Measurements from ENCODE around the gene TRAPPC8.

Gene TRAPPC8

DNA sequence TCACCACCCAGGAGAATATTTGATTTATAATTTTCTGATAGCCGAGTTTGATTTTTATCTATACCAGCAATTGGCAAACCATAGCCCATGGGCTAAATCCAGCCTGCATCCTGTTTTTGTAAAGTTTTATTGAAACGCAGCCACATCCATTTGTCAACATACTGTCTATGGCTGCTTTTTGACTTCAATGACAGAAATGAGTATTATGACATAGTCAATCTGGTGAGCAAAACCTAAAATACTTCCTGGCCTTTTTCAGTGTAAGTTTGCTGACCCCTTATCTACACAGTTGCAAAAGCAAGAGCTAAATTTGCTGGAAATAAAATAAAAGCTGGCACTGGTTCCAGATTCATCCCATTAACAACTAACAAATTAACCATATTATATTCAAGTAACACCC lies 102.4 kb downstream of the TRAPPC8 start:
- no peak for TF ChIP-seq CSDC2 (CRISPR knock-in tag; IDR thresholded peaks at IDR 0.05)
- no peak for TF ChIP-seq ZNF70 (CRISPR knock-in tag; IDR thresholded peaks at IDR 0.05)
- no peak for TF ChIP-seq RARB (CRISPR knock-in tag; IDR thresholded peaks at IDR 0.05)
- no peak for TF ChIP-seq BACH2 (CRISPR knock-in tag; IDR thresholded peaks at IDR 0.05; ENCODE audit: borderline replicate concordance)
- TF ChIP-seq CREB5 (CRISPR knock-in tag; IDR thresholded peaks at IDR 0.05; ENCODE audit: low read depth), result no peak
- no peak for TF ChIP-seq SNAI2 (CRISPR knock-in tag; IDR thresholded peaks at IDR 0.05)
- TF ChIP-seq GLIS3 (CRISPR knock-in tag; IDR thresholded peaks at IDR 0.05), result no peak
- TF ChIP-seq ESRRG (CRISPR knock-in tag; IDR thresholded peaks at IDR 0.05), result no peak
- TF ChIP-seq, protein P1, sequence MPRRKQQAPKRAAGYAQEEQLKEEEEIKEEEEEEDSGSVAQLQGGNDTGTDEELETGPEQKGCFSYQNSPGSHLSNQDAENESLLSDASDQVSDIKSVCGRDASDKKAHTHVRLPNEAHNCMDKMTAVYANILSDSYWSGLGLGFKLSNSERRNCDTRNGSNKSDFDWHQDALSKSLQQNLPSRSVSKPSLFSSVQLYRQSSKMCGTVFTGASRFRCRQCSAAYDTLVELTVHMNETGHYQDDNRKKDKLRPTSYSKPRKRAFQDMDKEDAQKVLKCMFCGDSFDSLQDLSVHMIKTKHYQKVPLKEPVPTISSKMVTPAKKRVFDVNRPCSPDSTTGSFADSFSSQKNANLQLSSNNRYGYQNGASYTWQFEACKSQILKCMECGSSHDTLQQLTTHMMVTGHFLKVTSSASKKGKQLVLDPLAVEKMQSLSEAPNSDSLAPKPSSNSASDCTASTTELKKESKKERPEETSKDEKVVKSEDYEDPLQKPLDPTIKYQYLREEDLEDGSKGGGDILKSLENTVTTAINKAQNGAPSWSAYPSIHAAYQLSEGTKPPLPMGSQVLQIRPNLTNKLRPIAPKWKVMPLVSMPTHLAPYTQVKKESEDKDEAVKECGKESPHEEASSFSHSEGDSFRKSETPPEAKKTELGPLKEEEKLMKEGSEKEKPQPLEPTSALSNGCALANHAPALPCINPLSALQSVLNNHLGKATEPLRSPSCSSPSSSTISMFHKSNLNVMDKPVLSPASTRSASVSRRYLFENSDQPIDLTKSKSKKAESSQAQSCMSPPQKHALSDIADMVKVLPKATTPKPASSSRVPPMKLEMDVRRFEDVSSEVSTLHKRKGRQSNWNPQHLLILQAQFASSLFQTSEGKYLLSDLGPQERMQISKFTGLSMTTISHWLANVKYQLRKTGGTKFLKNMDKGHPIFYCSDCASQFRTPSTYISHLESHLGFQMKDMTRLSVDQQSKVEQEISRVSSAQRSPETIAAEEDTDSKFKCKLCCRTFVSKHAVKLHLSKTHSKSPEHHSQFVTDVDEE (CRISPR knock-in tag; IDR thresholded peaks at IDR 0.05), result no peak
- TF ChIP-seq ZFP3 (CRISPR knock-in tag; IDR thresholded peaks at IDR 0.05), result no peak
- no peak for TF ChIP-seq ZC3H10 (CRISPR knock-in tag; IDR thresholded peaks at IDR 0.05)
- TF ChIP-seq, protein P2, sequence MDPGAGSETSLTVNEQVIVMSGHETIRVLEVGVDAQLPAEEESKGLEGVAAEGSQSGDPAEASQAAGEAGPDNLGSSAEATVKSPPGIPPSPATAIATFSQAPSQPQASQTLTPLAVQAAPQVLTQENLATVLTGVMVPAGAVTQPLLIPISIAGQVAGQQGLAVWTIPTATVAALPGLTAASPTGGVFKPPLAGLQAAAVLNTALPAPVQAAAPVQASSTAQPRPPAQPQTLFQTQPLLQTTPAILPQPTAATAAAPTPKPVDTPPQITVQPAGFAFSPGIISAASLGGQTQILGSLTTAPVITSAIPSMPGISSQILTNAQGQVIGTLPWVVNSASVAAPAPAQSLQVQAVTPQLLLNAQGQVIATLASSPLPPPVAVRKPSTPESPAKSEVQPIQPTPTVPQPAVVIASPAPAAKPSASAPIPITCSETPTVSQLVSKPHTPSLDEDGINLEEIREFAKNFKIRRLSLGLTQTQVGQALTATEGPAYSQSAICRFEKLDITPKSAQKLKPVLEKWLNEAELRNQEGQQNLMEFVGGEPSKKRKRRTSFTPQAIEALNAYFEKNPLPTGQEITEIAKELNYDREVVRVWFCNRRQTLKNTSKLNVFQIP (CRISPR knock-in tag; IDR thresholded peaks at IDR 0.05; ENCODE audit: borderline replicate concordance, low read depth), result no peak
- no peak for TF ChIP-seq ZFP30 (CRISPR knock-in tag; IDR thresholded peaks at IDR 0.05)
- TF ChIP-seq PPARA (CRISPR knock-in tag; IDR thresholded peaks at IDR 0.05; ENCODE audit: borderline replicate concordance), result no peak
- TF ChIP-seq ARNTL (CRISPR knock-in tag; IDR thresholded peaks at IDR 0.05; ENCODE audit: borderline replicate concordance, low read depth), result no peak
- no peak for TF ChIP-seq ZNF565 (CRISPR knock-in tag; conservative IDR thresholded peaks at IDR 0.05; ENCODE audit: low read depth)
- TF ChIP-seq TOX (CRISPR knock-in tag; IDR thresholded peaks at IDR 0.05; ENCODE audit: borderline replicate concordance), result no peak
- no peak for TF ChIP-seq ZNF8 (CRISPR knock-in tag; IDR thresholded peaks at IDR 0.05)
- TF ChIP-seq OSR1 (CRISPR knock-in tag; IDR thresholded peaks at IDR 0.05), result no peak
- ATAC-seq, result no peak

- no peak for ATAC-seq
- TF ChIP-seq ZNF70 (CRISPR knock-in tag; IDR thresholded peaks at IDR 0.05) (no peak), OSR1 (CRISPR knock-in tag; IDR thresholded peaks at IDR 0.05) (no peak), ISL1 (CRISPR knock-in tag; IDR thresholded peaks at IDR 0.05) (no peak), CSDC2 (CRISPR knock-in tag; IDR thresholded peaks at IDR 0.05) (no peak), TCF4 (CRISPR knock-in tag; IDR thresholded peaks at IDR 0.05; ENCODE audit: borderline replicate concordance) (no peak), ZNF565 (CRISPR knock-in tag; conservative IDR thresholded peaks at IDR 0.05; ENCODE audit: low read depth) (no peak), TOX (CRISPR knock-in tag; IDR thresholded peaks at IDR 0.05; ENCODE audit: borderline replicate concordance) (no peak), SNAI2 (CRISPR knock-in tag; IDR thresholded peaks at IDR 0.05) (no peak), ZFP30 (CRISPR knock-in tag; IDR thresholded peaks at IDR 0.05) (no peak), ZFP3 (CRISPR knock-in tag; IDR thresholded peaks at IDR 0.05) (no peak), GLIS3 (CRISPR knock-in tag; IDR thresholded peaks at IDR 0.05) (no peak), PPARA (CRISPR knock-in tag; IDR thresholded peaks at IDR 0.05; ENCODE audit: borderline replicate concordance) (no peak)
- TF ChIP-seq, protein P1 (CRISPR knock-in tag; IDR thresholded peaks at IDR 0.05), result no peak
- TF ChIP-seq, protein P3, sequence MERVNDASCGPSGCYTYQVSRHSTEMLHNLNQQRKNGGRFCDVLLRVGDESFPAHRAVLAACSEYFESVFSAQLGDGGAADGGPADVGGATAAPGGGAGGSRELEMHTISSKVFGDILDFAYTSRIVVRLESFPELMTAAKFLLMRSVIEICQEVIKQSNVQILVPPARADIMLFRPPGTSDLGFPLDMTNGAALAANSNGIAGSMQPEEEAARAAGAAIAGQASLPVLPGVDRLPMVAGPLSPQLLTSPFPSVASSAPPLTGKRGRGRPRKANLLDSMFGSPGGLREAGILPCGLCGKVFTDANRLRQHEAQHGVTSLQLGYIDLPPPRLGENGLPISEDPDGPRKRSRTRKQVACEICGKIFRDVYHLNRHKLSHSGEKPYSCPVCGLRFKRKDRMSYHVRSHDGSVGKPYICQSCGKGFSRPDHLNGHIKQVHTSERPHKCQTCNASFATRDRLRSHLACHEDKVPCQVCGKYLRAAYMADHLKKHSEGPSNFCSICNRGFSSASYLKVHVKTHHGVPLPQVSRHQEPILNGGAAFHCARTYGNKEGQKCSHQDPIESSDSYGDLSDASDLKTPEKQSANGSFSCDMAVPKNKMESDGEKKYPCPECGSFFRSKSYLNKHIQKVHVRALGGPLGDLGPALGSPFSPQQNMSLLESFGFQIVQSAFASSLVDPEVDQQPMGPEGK (CRISPR knock-in tag; IDR thresholded peaks at IDR 0.05; ENCODE audit: borderline replicate concordance), result no peak
- TF ChIP-seq, protein P2 (CRISPR knock-in tag; IDR thresholded peaks at IDR 0.05; ENCODE audit: borderline replicate concordance, low read depth), result no peak
Observed at GRCh38 chr18:31837879-31838278, 105.0 kb downstream of the TRAPPC8 start.
